C4-2B (cell line): ENCODE results near the gene BTNL3.

Source experiments
- CTCF ChIP-seq: fragments of 450-650 bp; conservative IDR thresholded peaks from 2 replicates; pipeline ENCODE4 v1.5.1; 2017; ENCODE audit warnings: mild to moderate bottlenecking
- ZFX ChIP-seq: fragments of 450-650 bp; IDR thresholded peaks from 2 replicates; pipeline ENCODE4 v1.6.1; 2017

- TF ChIP-seq CTCF (no peak), ZFX (no peak)
Observed at GRCh38 chr5:181052672-181053487, 64.2 kb downstream of the BTNL3 start.
